HepG2 (cell line): ENCODE results near the gene NEGR1. TPM values are rescaled to one million over a fixed set of nuclear protein-coding genes. Genes with fewer than 3 reads are reported as not detected.

ENCODE experiments used
- ATAC-seq: fragments of 200-7000 bp; cut with Tn5 transposase; 3 replicates; pipeline ENCODE4 v1.9.1; 2020; ENCODE audit warnings: mild to moderate bottlenecking, moderate library complexity
- BruUV-seq: library from RNA; stranded (reverse); fragments of 400-500 nt; replicated peaks from 2 replicates; lab custom pipeline; 2021; lab: Mats Ljungman, UMichigan
- CTCF ChIA-PET: fragments of 300-600 bp; formaldehyde crosslinking; extraction: SDS; loops from one replicate; lab custom pipeline; 2021; ENCODE audit warnings: low total read pairs, inconsistent platforms, low intra/inter-chr PET ratio; lab: Yijun Ruan, JAX
- POLR2A ChIA-PET: fragments of 350-600 bp; sonication (Branson Sonifier 250); formaldehyde crosslinking; loops from one replicate; lab custom pipeline; 2020; ENCODE audit warnings: antibody characterized with exemption, inconsistent platforms; lab: Yijun Ruan, JAX
- DNase-seq: peaks from one replicate; pipeline ENCODE4 v3.0.0-alpha.2; 2015; ENCODE audit warnings: low spot score
- FAIRE-seq: peaks from 3 replicates; lab custom pipeline; 2011; peaks lifted over from hg19 to GRCh38; lab: Jason Lieb, UNC
- H2AFZ ChIP-seq: one replicate; pipeline ENCODE4 v1.6.1; 2011; ENCODE audit warnings: low read length, inconsistent platforms
- H3K27ac ChIP-seq: fragments of 300-600 bp; 3 replicates; pipeline ENCODE4 v1.8.0; 2011; ENCODE audit warnings: mixed run types, mild to moderate bottlenecking, mixed read lengths, low read length, inconsistent platforms; ENCODE audit not compliant: insufficient read depth; ENCODE audit errors: extremely low read length
- H3K27me3 ChIP-seq, 2 experiments: fragments of 200-600 bp in 1 of 2; 2 replicates in 1 of 2; 3 replicates in 1 of 2; pipeline versions ENCODE4 v1.6.0 to v1.8.0; 2011; ENCODE audit warnings: low read length in 2 of 2, mild to moderate bottlenecking in 2 of 2, moderate library complexity in 2 of 2, inconsistent platforms in 1 of 2; ENCODE audit not compliant: insufficient read depth in 2 of 2, control insufficient read depth in 1 of 2
- H3K36me3 ChIP-seq, 2 experiments: fragments of 200-600 bp in 1 of 2; replicated peaks in 1 of 2; 2 replicates in 1 of 2; 3 replicates in 1 of 2; pipeline versions ENCODE4 v1.5.1 to v1.8.0; 2011; ENCODE audit warnings: low read length in 2 of 2, inconsistent platforms in 1 of 2; ENCODE audit not compliant: insufficient read depth in 2 of 2, control insufficient read depth in 1 of 2
- H3K4me1 ChIP-seq: 2 replicates; pipeline ENCODE4 v1.5.1; 2012; ENCODE audit warnings: low read length, inconsistent platforms; ENCODE audit not compliant: insufficient read depth
- H3K4me2 ChIP-seq: 2 replicates; pipeline ENCODE4 v1.6.0; 2011; ENCODE audit warnings: low read depth, low read length, inconsistent platforms
- H3K4me3 ChIP-seq, 3 experiments: fragments of 200-600 bp in 1 of 3; sonication (generic), shearing (Covaris generic) in 1 of 3; replicated peaks in 1 of 3; 2 replicates each; pipeline ENCODE4 v1.5.1; 2011 to 2016; ENCODE audit warnings: low read length in 3 of 3, inconsistent platforms in 2 of 3, low read depth in 2 of 3, mild to moderate bottlenecking in 2 of 3, control low read depth in 1 of 3, mixed read lengths in 1 of 3; ENCODE audit not compliant: insufficient read depth in 1 of 3
- H3K79me2 ChIP-seq: one replicate; pipeline ENCODE4 v1.6.1; 2011; ENCODE audit warnings: low read length, inconsistent platforms; ENCODE audit not compliant: insufficient read depth
- H3K9ac ChIP-seq: 2 replicates; pipeline ENCODE4 v1.6.0; 2011; ENCODE audit warnings: mild to moderate bottlenecking, low read depth, low read length, inconsistent platforms; ENCODE audit not compliant: insufficient read depth
- H3K9me3 ChIP-seq: 2 replicates; pipeline ENCODE4 v1.5.1; 2012; ENCODE audit warnings: mild to moderate bottlenecking, low read length
- H4K20me1 ChIP-seq: 2 replicates; pipeline ENCODE4 v1.6.0; 2011; ENCODE audit warnings: inconsistent platforms, mild to moderate bottlenecking, low read length, moderate library complexity; ENCODE audit not compliant: insufficient read depth
- ATF2 ChIP-seq: sonication (generic); formaldehyde crosslinking; IDR thresholded peaks from 2 replicates; pipeline ENCODE4 v1.4.0; 2020; ENCODE audit warnings: missing genetic modification reagents
- CBX1 ChIP-seq: IDR thresholded peaks from one replicate; pipeline ENCODE4 v1.6.1; 2016; ENCODE audit warnings: antibody characterized with exemption, low read depth
- EZH2 ChIP-seq: conservative IDR thresholded peaks from 2 replicates; pipeline ENCODE4 v1.6.1; 2012; ENCODE audit warnings: mild to moderate bottlenecking, low read depth, low read length, moderate library complexity
- HDAC1 ChIP-seq: sonication (generic); formaldehyde crosslinking; IDR thresholded peaks from 2 replicates; pipeline ENCODE4 v1.5.1; 2020; ENCODE audit warnings: mild to moderate bottlenecking, missing genetic modification reagents
- HOXD1 ChIP-seq: sonication (generic); formaldehyde crosslinking; IDR thresholded peaks from 2 replicates; pipeline ENCODE4 v1.5.0; 2020; ENCODE audit warnings: missing genetic modification reagents
- JUNB ChIP-seq: sonication (generic); formaldehyde crosslinking; IDR thresholded peaks from 2 replicates; pipeline ENCODE4 v1.8.0; 2022; ENCODE audit warnings: missing genetic modification reagents, mild to moderate bottlenecking, borderline replicate concordance
- MTF2 ChIP-seq: sonication (generic); formaldehyde crosslinking; IDR thresholded peaks from 2 replicates; pipeline ENCODE4 v1.5.0; 2020; ENCODE audit warnings: missing genetic modification reagents, borderline replicate concordance
- PITX1 ChIP-seq: sonication (generic); formaldehyde crosslinking; IDR thresholded peaks from 2 replicates; pipeline ENCODE4 v1.5.1; 2020; ENCODE audit warnings: mild to moderate bottlenecking, missing genetic modification reagents
- TEF ChIP-seq: sonication (generic); formaldehyde crosslinking; IDR thresholded peaks from 2 replicates; pipeline ENCODE4 v1.5.0; 2020; ENCODE audit warnings: missing genetic modification reagents
- ZBTB10 ChIP-seq: sonication (generic); formaldehyde crosslinking; IDR thresholded peaks from 2 replicates; pipeline ENCODE4 v1.4.0; 2020; ENCODE audit warnings: missing genetic modification reagents, borderline replicate concordance
- ZNF263 ChIP-seq: sonication (generic); formaldehyde crosslinking; IDR thresholded peaks from 2 replicates; pipeline ENCODE4 v1.4.0; 2020; ENCODE audit warnings: missing genetic modification reagents
- ZNF331 ChIP-seq: sonication (generic); formaldehyde crosslinking; IDR thresholded peaks from 2 replicates; pipeline ENCODE4 v1.4.0; 2020; ENCODE audit warnings: missing genetic modification reagents
- ZNF83 ChIP-seq: sonication (generic); formaldehyde crosslinking; IDR thresholded peaks from 2 replicates; pipeline ENCODE4 v1.4.0; 2020; ENCODE audit warnings: missing genetic modification reagents, mild to moderate bottlenecking, borderline replicate concordance
- WGBS: methylation state at CpG from one replicate; pipeline ENCODE4 v1.1.6; 2017; ENCODE audit warnings: low lambda C conversion rate; 5-methylcytosine and 5-hydroxymethylcytosine counted together
- in situ Hi-C: cut with HindIII; loops from 2 replicates; pipeline ENCODE4 v1.10.0; 2017; ENCODE audit warnings: low pct_unique_long_range_greater_than_20kb; ENCODE audit not compliant: extremely low pct_ligation_motif_present
- intact Hi-C: fragments of 100-400 bp; cut with micrococcal nuclease; formaldehyde crosslinking; loops from one replicate; pipeline ENCODE4 v1.10.0; 2022; ENCODE audit not compliant: unreplicated experiment
- polyA plus RNA-seq, 8 experiments: library from polyadenylated mRNA; depleted of rRNA in 3 of 8; stranded (reverse) in 7 of 8; unstranded in 1 of 8; fragments of >200 nt; fragmentation: Illumina TruSeq in 4 of 8; extraction: Trizol in 4 of 8; gene quantifications; 2 replicates each; pipeline versions ENCODE4 v1.2.1 to v1.2.3, GENCODE V29; 2011 to 2016; ENCODE audit warnings: low read depth in 4 of 8, missing spikeins in 1 of 8, mixed read lengths in 1 of 8; ENCODE audit not compliant: insufficient read depth in 1 of 8
- total RNA-seq, 5 experiments: library from RNA; depleted of rRNA; stranded (reverse); fragments of >200 nt; fragmentation: Illumina TruSeq; extraction: Trizol; gene quantifications; 2 replicates each; pipeline ENCODE4 v1.2.3, GENCODE V29; 2016; ENCODE audit warnings: low read depth in 1 of 5
- TF ChIP-seq, protein P1 (sequence below): sonication (generic); formaldehyde crosslinking; IDR thresholded peaks from 2 replicates; pipeline ENCODE4 v1.4.0; 2020; ENCODE audit warnings: missing genetic modification reagents, mild to moderate bottlenecking, borderline replicate concordance
- TF ChIP-seq, protein P2 (sequence below): sonication (generic); formaldehyde crosslinking; conservative IDR thresholded peaks from 2 replicates; pipeline ENCODE4 v1.8.1; 2023; ENCODE audit warnings: missing genetic modification reagents

NEGR1 gene
- total and polyA plus RNA-seq, 2 of the 13 experiments (the other 11 are each of a cell fraction or from before 2014, with no cell fraction given): not detected

- no TSS peak for BruUV-seq
Observed at GRCh38 chr1:71618766-71619530, 663.4 kb downstream of the NEGR1 start.

More at GRCh38 chr1:71618766-71619530, 663.4 kb downstream of the NEGR1 start:
- Histone ChIP-seq H3K27ac (no peak overlapping the region), H3K9ac (no peak overlapping the region), H3K27me3 (no peaks in the 10 kb centered on the region), H3K79me2 (no peaks in the 10 kb centered on the region), H4K20me1 (no peaks in the 10 kb centered on the region), H3K4me3 (no peak overlapping the region), H2AFZ (no peak overlapping the region), H3K4me2 (no peak overlapping the region), H3K36me3 (no peaks in the 10 kb centered on the region), H3K9me3 (peaks cover 15% of the 10 kb centered on the region), H3K4me1 (no peaks in the 10 kb centered on the region)
- 0% methylated on average over 3 of the region's 3 CpGs for WGBS
- FAIRE-seq (no peak), ATAC-seq (no peak), DNase-seq (no peak)
- TF ChIP-seq, protein P1, sequence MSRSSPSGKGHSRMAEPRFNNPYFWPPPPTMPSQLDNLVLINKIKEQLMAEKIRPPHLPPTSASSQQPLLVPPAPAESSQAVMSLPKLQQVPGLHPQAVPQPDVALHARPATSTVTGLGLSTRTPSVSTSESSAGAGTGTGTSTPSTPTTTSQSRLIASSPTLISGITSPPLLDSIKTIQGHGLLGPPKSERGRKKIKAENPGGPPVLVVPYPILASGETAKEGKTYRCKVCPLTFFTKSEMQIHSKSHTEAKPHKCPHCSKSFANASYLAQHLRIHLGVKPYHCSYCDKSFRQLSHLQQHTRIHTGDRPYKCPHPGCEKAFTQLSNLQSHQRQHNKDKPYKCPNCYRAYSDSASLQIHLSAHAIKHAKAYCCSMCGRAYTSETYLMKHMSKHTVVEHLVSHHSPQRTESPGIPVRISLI (CRISPR knock-in tag): no peak
- TF ChIP-seq HOXD1 (CRISPR knock-in tag) (no peak), ZNF83 (CRISPR knock-in tag) (no peak), EZH2 (no peak), ZBTB10 (CRISPR knock-in tag) (no peak), HDAC1 (CRISPR knock-in tag) (no peak), ATF2 (CRISPR knock-in tag) (no peak), ZNF331 (CRISPR knock-in tag) (no peak), PITX1 (CRISPR knock-in tag) (no peak), JUNB (CRISPR knock-in tag) (no peak), TEF (CRISPR knock-in tag) (no peak), CBX1 (no peak), ZNF263 (CRISPR knock-in tag) (no peak), MTF2 (CRISPR knock-in tag) (no peak)
- TF ChIP-seq, protein P2, sequence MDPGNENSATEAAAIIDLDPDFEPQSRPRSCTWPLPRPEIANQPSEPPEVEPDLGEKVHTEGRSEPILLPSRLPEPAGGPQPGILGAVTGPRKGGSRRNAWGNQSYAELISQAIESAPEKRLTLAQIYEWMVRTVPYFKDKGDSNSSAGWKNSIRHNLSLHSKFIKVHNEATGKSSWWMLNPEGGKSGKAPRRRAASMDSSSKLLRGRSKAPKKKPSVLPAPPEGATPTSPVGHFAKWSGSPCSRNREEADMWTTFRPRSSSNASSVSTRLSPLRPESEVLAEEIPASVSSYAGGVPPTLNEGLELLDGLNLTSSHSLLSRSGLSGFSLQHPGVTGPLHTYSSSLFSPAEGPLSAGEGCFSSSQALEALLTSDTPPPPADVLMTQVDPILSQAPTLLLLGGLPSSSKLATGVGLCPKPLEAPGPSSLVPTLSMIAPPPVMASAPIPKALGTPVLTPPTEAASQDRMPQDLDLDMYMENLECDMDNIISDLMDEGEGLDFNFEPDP (CRISPR knock-in tag): no peak
- in situ Hi-C loops (no loop called here), intact Hi-C loops (no loop called here)
- CTCF ChIA-PET: no interaction called here
- POLR2A ChIA-PET: no interaction called here
